Gastroesophageal sphincter (tissue), 3 donors: Measurements from ENCODE around the gene BTBD6.
A peak's percentile ranks its signal among the peaks of the same experiment; 100 is the strongest.

Experiments
- CTCF ChIP-seq, 4 experiments: fragments of 200-600 bp in 2 of 4; fragments of 450-650 bp in 2 of 4; sonication (generic) in 1 of 4; IDR thresholded peaks; one replicate each; pipeline ENCODE4 v1.5.1; 2017 to 2019; ENCODE audit warnings: antibody characterized with exemption in 4 of 4, mild to moderate bottlenecking in 2 of 4, moderate library complexity in 2 of 4
- EP300 ChIP-seq: sonication (generic); formaldehyde crosslinking; IDR thresholded peaks from one replicate; pipeline ENCODE4 v1.6.1; 2017; ENCODE audit warnings: antibody characterized with exemption, mild to moderate bottlenecking
- POLR2A ChIP-seq, 2 donors: fragments of 450-650 bp; IDR thresholded peaks; one replicate each; pipeline ENCODE4 v1.6.1; 2017; ENCODE audit warnings: antibody characterized with exemption in 2 of 2, mild to moderate bottlenecking in 2 of 2, moderate library complexity in 1 of 2

- TF ChIP-seq POLR2A (IDR thresholded peaks at IDR 0.05): peak; percentile 39 to 61
- TF ChIP-seq CTCF (IDR thresholded peaks at IDR 0.05): peak in 1 of 4 experiments; percentile 21
- no peak for TF ChIP-seq EP300
These were observed at the start of gene BTBD6 for GRCh38 chr14:105248368-105249181.
